ENCODE data around the gene CHRND. TPM values are rescaled to one million over a fixed set of nuclear protein-coding genes. Genes with fewer than 3 reads are reported as not detected.

Gene CHRND
- total RNA-seq, 1 donor from 2014 or later = not detected

- H3K4me3 Mint-ChIP-seq (ENCODE audit: unreplicated experiment) = no peak overlapping the region
- no peaks in the 10 kb centered on the region for H3K36me3 Mint-ChIP-seq (ENCODE audit: low read depth, unreplicated experiment)
- peaks cover 14% of the 10 kb centered on the region for H3K27me3 Mint-ChIP-seq (ENCODE audit: unreplicated experiment)
- no peak for DNase-seq (ENCODE audit: low spot score)
- H3K4me1 Mint-ChIP-seq (ENCODE audit: unreplicated experiment) = no peaks in the 10 kb centered on the region
- TF ChIP-seq CTCF (IDR thresholded peaks at IDR 0.05; ENCODE audit: unreplicated experiment) = no peak
- H3K27ac Mint-ChIP-seq (ENCODE audit: unreplicated experiment) = no peak overlapping the region
- H3K9me3 Mint-ChIP-seq (ENCODE audit: unreplicated experiment) = no peaks in the 10 kb centered on the region
Observed at GRCh38 chr2:232501794-232502390, 24.1 kb upstream of the CHRND start.

- Mint-ChIP-seq H3K4me3 (ENCODE audit: unreplicated experiment) (peak overlapping the region; percentile 67), H3K9me3 (ENCODE audit: unreplicated experiment) (no peaks in the 10 kb centered on the region), H3K27me3 (ENCODE audit: unreplicated experiment) (peaks cover 14% of the 10 kb centered on the region), H3K4me1 (ENCODE audit: unreplicated experiment) (no peaks in the 10 kb centered on the region), H3K36me3 (ENCODE audit: low read depth, unreplicated experiment) (no peaks in the 10 kb centered on the region), H3K27ac (ENCODE audit: unreplicated experiment) (no peak overlapping the region)
- TF ChIP-seq CTCF (IDR thresholded peaks at IDR 0.05; ENCODE audit: unreplicated experiment) = no peak
- no peak for DNase-seq (ENCODE audit: low spot score)
Observed at GRCh38 chr2:232502511-232502910, 23.4 kb upstream of the CHRND start.

- peak overlapping the region; percentile 42 for H3K4me3 Mint-ChIP-seq (ENCODE audit: unreplicated experiment)
- no peak overlapping the region for H3K27ac Mint-ChIP-seq (ENCODE audit: unreplicated experiment)
- H3K9me3 Mint-ChIP-seq (ENCODE audit: unreplicated experiment) = no peaks in the 10 kb centered on the region
- no peaks in the 10 kb centered on the region for H3K36me3 Mint-ChIP-seq (ENCODE audit: low read depth, unreplicated experiment)
- no peaks in the 10 kb centered on the region for H3K4me1 Mint-ChIP-seq (ENCODE audit: unreplicated experiment)
- no peak for DNase-seq (ENCODE audit: low spot score)
- H3K27me3 Mint-ChIP-seq (ENCODE audit: unreplicated experiment) = peaks cover 17% of the 10 kb centered on the region
- TF ChIP-seq CTCF (IDR thresholded peaks at IDR 0.05; ENCODE audit: unreplicated experiment) = no peak
Observed at GRCh38 chr2:232502911-232503808, 22.8 kb upstream of the CHRND start.

- H3K4me1 Mint-ChIP-seq (ENCODE audit: unreplicated experiment) = no peaks in the 10 kb centered on the region
- H3K4me3 Mint-ChIP-seq (ENCODE audit: unreplicated experiment) = peak overlapping the region; percentile 42
- no peaks in the 10 kb centered on the region for H3K9me3 Mint-ChIP-seq (ENCODE audit: unreplicated experiment)
- no peak overlapping the region for H3K27ac Mint-ChIP-seq (ENCODE audit: unreplicated experiment)
- DNase-seq (ENCODE audit: low spot score) = no peak
- no peaks in the 10 kb centered on the region for H3K36me3 Mint-ChIP-seq (ENCODE audit: low read depth, unreplicated experiment)
- no peak for TF ChIP-seq CTCF (IDR thresholded peaks at IDR 0.05; ENCODE audit: unreplicated experiment)
- H3K27me3 Mint-ChIP-seq (ENCODE audit: unreplicated experiment) = peaks cover 17% of the 10 kb centered on the region
Observed at GRCh38 chr2:232503809-232504323, 22.1 kb upstream of the CHRND start.

- TF ChIP-seq CTCF (IDR thresholded peaks at IDR 0.05; ENCODE audit: unreplicated experiment) = no peak
- no peaks in the 10 kb centered on the region for H3K9me3 Mint-ChIP-seq (ENCODE audit: unreplicated experiment)
- no peak for DNase-seq (ENCODE audit: low spot score)
- H3K4me1 Mint-ChIP-seq (ENCODE audit: unreplicated experiment) = no peaks in the 10 kb centered on the region
- no peaks in the 10 kb centered on the region for H3K36me3 Mint-ChIP-seq (ENCODE audit: low read depth, unreplicated experiment)
- no peak overlapping the region for H3K27ac Mint-ChIP-seq (ENCODE audit: unreplicated experiment)
- H3K27me3 Mint-ChIP-seq (ENCODE audit: unreplicated experiment) = peaks cover 20% of the 10 kb centered on the region
- H3K4me3 Mint-ChIP-seq (ENCODE audit: unreplicated experiment) = no peak overlapping the region
Observed at GRCh38 chr2:232504438-232504837, 21.5 kb upstream of the CHRND start.

Data from endothelial cell (in vitro differentiated cells).